A549 treated with DMSO at 1 μM for 4 hours (cell line): ENCODE measurements around the gene ADAM30. TPM values are rescaled to one million over a fixed set of nuclear protein-coding genes. Genes with fewer than 3 reads are reported as not detected.

Experiments
- total RNA-seq: library from RNA; stranded (reverse); fragments of 200-300 nt; extraction: Qiagen RNA extraction; gene quantifications from 5 replicates; pipeline ENCODE4 v1.2.3, GENCODE V29; 2022; ENCODE audit warnings: low read depth

Gene ADAM30
- not detected in 5 replicates for total RNA-seq

GRCh38 chr1:119896303-119896702 is at the start of gene ADAM30:
TSS of gene ADAM30 (minus strand) at chr1:119896515. CDS start at chr1:119896336, 179 bp downstream.

Other genes starting within 250 kb of the ADAM30 start
- gene ZNF697, start 248.2 kb downstream of the ADAM30 start, total RNA-seq, result 1.8 to 2.2 TPM (median 1.9 TPM) in 5 replicates
- 75.1 to 101 TPM (median 85.8 TPM) in 5 replicates for gene PHGDH, start 184.6 kb downstream of the ADAM30 start, total RNA-seq
- not detected in 5 replicates for gene HMGCS2, start 127.6 kb downstream of the ADAM30 start, total RNA-seq
- not detected in 5 replicates for gene REG4, start 85.1 kb downstream of the ADAM30 start, total RNA-seq
- gene NOTCH2, start 173.1 kb upstream of the ADAM30 start, total RNA-seq, result 23.2 to 32.9 TPM (median 30.4 TPM) in 5 replicates